ENCODE measurements around the gene ARL4C. TPM values are rescaled to one million over a fixed set of nuclear protein-coding genes. Genes with fewer than 3 reads are reported as not detected.
A peak's percentile ranks its signal among the peaks of the same experiment; 100 is the strongest.

Gene ARL4C
- total and polyA plus RNA-seq, 12 donors = 1.3 to 16.0 (median 6.8) TPM

DNA sequence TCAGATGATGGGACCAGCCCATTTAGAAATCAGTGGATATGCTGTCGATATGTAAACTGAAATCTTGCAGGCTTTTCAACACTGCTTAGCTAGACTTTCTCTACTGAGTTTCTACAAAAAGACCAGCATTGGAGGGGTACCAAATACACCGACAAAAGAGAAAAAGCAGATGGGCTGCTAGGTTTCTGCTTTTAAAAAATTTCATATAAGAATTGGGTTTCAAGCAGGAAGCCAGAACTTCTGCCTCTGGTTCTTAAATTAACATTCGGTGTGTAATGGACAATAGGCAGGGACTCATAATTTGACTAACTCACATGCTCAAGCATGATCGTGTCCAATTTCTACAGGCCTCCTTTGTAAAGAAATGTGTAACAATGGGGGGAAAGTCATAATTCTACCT, 3.1 kb downstream of the ARL4C start:
- H3K36me3 ChIP-seq (replicated peaks in 1 of 2) = no peaks in the 10 kb centered on the region
- peak overlapping the region in 1 of 4 donors; percentile 67 for H3K4me3 ChIP-seq
- peaks cover 6% of the 10 kb centered on the region for H3K27me3 ChIP-seq
- intact Hi-C loops (cut with DNase I) = loop anchor here in 1 of 2 donors (10.0 kb wide), 1 partner anchor 199 kb away; no protein-coding TSS in a partner anchor
- DNase-seq = no peak
- WGBS, 4 donors = 63 to 78% (median 67%) methylated on average over 4 of the region's 4 CpGs
- H3K9me3 ChIP-seq (replicated peaks in 1 of 3) = no peaks in the 10 kb centered on the region
- peak overlapping the region in 1 of 5 donors; percentile 78 for H3K27ac ChIP-seq
- no peaks in the 10 kb centered on the region for H3K4me1 ChIP-seq (replicated peaks in 1 of 2)
- no peak for TF ChIP-seq POLR2A (IDR thresholded peaks at IDR 0.05)
- TF ChIP-seq, protein P1, sequence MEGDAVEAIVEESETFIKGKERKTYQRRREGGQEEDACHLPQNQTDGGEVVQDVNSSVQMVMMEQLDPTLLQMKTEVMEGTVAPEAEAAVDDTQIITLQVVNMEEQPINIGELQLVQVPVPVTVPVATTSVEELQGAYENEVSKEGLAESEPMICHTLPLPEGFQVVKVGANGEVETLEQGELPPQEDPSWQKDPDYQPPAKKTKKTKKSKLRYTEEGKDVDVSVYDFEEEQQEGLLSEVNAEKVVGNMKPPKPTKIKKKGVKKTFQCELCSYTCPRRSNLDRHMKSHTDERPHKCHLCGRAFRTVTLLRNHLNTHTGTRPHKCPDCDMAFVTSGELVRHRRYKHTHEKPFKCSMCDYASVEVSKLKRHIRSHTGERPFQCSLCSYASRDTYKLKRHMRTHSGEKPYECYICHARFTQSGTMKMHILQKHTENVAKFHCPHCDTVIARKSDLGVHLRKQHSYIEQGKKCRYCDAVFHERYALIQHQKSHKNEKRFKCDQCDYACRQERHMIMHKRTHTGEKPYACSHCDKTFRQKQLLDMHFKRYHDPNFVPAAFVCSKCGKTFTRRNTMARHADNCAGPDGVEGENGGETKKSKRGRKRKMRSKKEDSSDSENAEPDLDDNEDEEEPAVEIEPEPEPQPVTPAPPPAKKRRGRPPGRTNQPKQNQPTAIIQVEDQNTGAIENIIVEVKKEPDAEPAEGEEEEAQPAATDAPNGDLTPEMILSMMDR (IDR thresholded peaks at IDR 0.05) = no peak

DNA sequence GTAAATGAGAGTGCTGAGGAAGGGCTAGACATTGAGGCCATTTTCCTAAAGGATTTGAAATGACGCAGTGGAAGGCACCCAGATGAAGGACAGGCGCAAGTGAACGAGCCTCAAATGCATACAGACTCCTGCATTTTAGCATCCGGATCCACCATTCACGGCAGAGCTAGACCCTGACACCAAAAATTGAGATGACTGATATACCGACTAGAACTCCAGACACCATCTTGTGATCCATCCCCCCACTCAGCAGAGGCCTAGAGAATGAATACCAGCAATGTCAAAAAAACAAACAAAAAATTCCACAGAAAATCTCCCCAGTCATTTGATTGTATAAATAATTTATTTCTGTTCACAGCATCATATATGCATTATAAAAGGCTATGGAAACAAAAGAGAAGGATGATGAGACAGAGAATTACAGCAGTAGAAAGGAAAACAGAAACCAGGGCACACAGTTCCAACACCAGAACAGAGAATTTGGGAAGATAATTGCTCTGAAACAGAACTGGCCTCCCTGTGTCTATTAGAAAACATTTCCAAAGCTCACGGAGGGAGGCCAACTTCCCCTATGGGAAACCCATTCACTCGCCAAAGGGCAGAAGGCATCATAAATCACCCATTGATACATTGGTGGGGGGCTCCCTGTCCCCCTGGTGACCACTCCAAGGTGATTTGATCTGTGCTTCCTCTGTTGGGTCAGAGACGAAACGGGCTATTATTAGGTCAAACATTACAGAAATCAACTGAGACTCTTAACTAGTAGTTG, 4.0 kb downstream of the ARL4C start:
- H3K4me1 ChIP-seq (replicated peaks in 1 of 2) = no peaks in the 10 kb centered on the region
- peak overlapping the region in 1 of 5 donors; percentile 11 for H3K27ac ChIP-seq
- intact Hi-C loops (cut with DNase I) = loop anchor here in 1 of 2 donors (10.0 kb wide), 1 partner anchor 198 kb away; no protein-coding TSS in a partner anchor
- no peak for TF ChIP-seq POLR2A (IDR thresholded peaks at IDR 0.05)
- TF ChIP-seq, protein P1 (IDR thresholded peaks at IDR 0.05) = no peak
- H3K27me3 ChIP-seq = peaks cover 6% of the 10 kb centered on the region
- 65 to 75% (median 72%) methylated on average over 10 of the region's 10 CpGs for WGBS, 4 donors
- H3K9me3 ChIP-seq (replicated peaks in 1 of 3) = no peaks in the 10 kb centered on the region
- no peak for DNase-seq
- no peak overlapping the region for H3K4me3 ChIP-seq
- H3K36me3 ChIP-seq (replicated peaks in 1 of 2) = no peaks in the 10 kb centered on the region

DNA sequence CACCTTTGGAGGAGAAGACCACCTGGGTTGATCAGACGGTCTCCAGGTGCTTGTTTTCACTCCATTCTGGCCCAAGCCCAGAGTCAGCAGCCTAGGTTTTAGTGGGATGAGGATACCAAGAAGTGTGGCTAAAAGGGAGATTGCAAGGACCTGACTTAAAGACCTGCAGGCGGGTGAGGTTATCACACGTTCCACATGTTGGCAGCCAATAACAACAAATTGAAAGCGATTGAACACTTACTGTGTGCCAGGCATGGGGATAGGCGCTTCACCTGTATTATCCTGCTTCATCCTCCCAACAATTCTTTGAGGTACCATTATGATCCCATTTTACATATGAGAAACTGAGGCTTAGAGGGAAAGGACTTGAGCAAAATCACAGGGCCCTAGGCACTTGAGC, 5.0 kb downstream of the ARL4C start:
- DNase-seq = no peak
- no peaks in the 10 kb centered on the region for H3K36me3 ChIP-seq (replicated peaks in 1 of 2)
- intact Hi-C loops (cut with DNase I) = loop anchor here in 1 of 2 donors (10.0 kb wide), 1 partner anchor 197 kb away; no protein-coding TSS in a partner anchor
- no peak overlapping the region for H3K27ac ChIP-seq
- H3K4me1 ChIP-seq (replicated peaks in 1 of 2) = no peaks in the 10 kb centered on the region
- WGBS, 4 donors = 80 to 88% (median 82%) methylated on average over 5 of the region's 5 CpGs
- TF ChIP-seq POLR2A (IDR thresholded peaks at IDR 0.05) = no peak
- TF ChIP-seq, protein P1 (IDR thresholded peaks at IDR 0.05) = no peak
- no peaks in the 10 kb centered on the region for H3K9me3 ChIP-seq (replicated peaks in 1 of 3)
- peaks cover 6% of the 10 kb centered on the region for H3K27me3 ChIP-seq
- no peak overlapping the region for H3K4me3 ChIP-seq

DNA sequence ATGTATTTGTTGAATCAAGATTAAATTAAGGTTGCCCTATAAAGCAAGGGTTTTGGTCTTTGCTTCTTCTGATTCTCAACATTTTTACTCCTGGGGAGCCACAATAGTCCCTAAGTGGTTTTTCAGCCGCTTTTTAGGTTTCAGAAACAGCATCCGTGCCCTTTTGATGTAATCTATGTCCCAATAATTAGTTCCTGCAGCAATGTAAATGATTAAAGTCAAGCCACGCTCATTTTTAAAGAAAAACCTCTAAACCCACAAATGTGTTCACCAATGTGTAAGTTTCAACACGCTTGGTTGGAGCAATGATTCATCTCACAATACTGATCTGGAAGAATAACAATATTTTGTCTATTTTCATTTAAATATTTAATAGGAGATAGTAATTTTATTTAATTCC, 5.6 kb downstream of the ARL4C start:
- intact Hi-C loops (cut with DNase I) = loop anchor here in 1 of 2 donors (10.0 kb wide), 1 partner anchor 196 kb away; no protein-coding TSS in a partner anchor
- Histone ChIP-seq H3K4me1 (replicated peaks in 1 of 2) (no peaks in the 10 kb centered on the region), H3K27ac (no peak overlapping the region), H3K27me3 (peaks cover 6% of the 10 kb centered on the region), H3K9me3 (replicated peaks in 1 of 3) (no peaks in the 10 kb centered on the region), H3K4me3 (no peak overlapping the region), H3K36me3 (replicated peaks in 1 of 2) (no peaks in the 10 kb centered on the region)
- WGBS, 4 donors = 72 to 78% (median 77%) methylated on average over 4 of the region's 4 CpGs
- DNase-seq = no peak
- no peak for TF ChIP-seq POLR2A (IDR thresholded peaks at IDR 0.05)
- TF ChIP-seq, protein P1 (IDR thresholded peaks at IDR 0.05) = no peak

Measured in adrenal gland (tissue), 12 donors.